Measurements from ENCODE around the gene POLR1E.

- TF ChIP-seq CTCF (IDR thresholded peaks at IDR 0.05 in 4 of 5, conservative IDR thresholded peaks at IDR 0.05 in 1 of 5) (no peak), POLR2A (IDR thresholded peaks at IDR 0.05) (no peak)
Measured at GRCh38 chr9:37452611-37453010, 33.1 kb upstream of the POLR1E start.
